GM21390 (cell line): Measurements from ENCODE around the gene IP6K3.
A peak's percentile ranks its signal among the peaks of the same experiment; 100 is the strongest.

Experiments
- ATAC-seq: cut with Tn5 transposase; IDR thresholded peaks from one replicate; pipeline ENCODE4 v1.9.1; 2021; ENCODE audit not compliant: unreplicated experiment

The IP6K3 gene

DNA sequence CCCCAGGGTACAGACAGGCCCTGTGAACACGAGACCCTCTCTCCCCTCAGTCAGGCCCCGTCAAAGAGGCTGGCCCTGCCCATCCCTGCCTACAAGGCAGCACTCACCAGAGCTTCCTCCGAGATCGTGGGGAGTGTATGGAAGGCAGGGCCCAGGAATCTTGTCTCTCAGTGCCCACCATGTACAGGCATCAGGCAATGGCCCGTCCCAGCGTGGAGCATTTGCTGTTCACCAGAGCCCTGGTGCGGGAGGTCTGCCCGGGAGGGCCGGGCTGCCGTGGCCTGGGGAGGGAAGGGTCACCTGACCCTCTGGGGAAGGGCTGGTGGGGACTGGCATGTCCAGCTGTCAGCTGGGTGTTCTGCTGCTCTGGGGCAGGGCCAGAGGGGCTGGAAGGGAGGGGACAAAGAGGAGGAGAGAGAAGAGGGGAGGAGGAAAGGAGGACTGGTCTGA, at the start of gene IP6K3:
Gene IP6K3 (minus strand): TSS at position 255 of the 450 bp plus-strand sequence. CDS start 11,429 bp downstream, outside the sequence.
- ATAC-seq: no peak

- no peak for ATAC-seq
These were observed 48.4 kb upstream of the IP6K3 start for GRCh38 chr6:33794910-33795623.

GRCh38 chr6:33792981-33793380, 46.3 kb upstream of the IP6K3 start:
- no peak for ATAC-seq

DNA sequence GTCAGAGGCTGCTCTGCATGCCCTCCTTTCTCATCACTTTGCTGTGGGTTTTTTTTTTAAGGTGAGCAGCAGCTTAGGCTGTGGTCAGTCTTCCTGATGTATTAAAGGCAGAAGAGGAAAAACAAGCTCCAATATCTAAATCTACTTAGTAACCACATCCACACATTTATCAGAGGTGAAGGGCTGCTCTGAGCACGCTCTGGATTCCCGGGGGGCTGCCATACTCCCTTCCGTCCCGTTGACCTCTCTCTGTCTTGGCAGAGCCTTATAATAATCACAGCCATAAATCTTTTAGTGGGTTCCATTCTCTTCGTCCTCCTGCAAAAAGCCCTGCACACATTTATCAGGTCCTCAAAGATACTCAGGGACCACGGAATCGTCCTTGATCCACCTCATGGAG, 44.9 kb upstream of the IP6K3 start:
- no peak for ATAC-seq

DNA sequence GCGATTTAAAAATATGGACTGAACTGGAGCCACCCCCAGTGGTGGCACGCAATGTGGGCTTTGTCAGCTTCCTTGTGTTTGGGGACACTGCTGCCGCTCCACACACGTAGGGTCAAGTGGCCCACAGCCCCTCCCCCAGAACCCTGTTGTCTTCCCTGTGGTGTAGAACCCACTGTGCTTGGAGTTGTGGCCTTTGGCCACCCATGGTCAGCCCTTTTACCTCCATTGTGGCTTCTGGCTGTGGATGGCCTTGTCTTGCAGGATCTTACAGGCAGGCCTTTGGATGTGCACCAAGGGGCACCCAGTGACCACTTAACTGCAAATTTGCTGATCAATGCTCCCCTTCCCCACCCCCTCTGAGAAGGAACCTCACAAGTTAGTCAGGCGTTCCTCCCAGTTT, 44.2 kb upstream of the IP6K3 start:
- ATAC-seq: no peak

DNA sequence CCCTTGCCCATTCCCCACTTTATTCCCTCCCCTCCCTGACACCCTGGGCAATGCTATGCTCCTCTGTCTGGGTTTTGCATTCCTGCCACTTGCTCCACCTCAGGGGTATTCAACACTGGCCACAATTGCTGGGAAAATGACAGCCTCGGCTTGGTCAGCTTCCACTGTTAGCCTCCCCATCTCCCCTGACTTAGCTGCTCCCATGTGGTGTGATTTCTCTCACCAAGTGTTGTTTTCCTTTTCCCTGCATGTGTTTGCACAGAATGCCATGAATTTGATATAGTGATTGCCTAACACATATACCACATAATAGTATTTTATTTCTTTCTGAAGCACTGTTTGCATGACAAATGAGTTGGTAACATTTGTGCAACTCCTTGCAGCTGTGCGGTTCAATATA, 43.7 kb upstream of the IP6K3 start:
- no peak for ATAC-seq

DNA sequence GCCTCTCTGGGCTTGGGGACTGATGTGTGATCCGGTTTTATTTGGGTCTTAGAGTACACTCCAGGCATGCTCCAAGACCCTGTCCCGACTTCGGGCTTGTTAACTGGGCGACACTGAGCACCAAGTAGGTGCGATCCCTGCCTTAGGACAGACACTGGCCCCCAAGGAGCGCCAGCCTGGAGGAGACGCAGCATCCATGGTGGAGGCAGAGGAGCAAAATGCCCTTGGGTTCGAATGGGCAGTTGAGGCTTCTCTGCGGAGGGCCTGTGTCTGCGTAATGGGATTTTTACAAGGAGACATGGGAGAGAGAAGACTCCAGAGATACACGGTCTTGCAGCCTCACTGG, 42.8 kb upstream of the IP6K3 start:
- ATAC-seq: no peak

DNA sequence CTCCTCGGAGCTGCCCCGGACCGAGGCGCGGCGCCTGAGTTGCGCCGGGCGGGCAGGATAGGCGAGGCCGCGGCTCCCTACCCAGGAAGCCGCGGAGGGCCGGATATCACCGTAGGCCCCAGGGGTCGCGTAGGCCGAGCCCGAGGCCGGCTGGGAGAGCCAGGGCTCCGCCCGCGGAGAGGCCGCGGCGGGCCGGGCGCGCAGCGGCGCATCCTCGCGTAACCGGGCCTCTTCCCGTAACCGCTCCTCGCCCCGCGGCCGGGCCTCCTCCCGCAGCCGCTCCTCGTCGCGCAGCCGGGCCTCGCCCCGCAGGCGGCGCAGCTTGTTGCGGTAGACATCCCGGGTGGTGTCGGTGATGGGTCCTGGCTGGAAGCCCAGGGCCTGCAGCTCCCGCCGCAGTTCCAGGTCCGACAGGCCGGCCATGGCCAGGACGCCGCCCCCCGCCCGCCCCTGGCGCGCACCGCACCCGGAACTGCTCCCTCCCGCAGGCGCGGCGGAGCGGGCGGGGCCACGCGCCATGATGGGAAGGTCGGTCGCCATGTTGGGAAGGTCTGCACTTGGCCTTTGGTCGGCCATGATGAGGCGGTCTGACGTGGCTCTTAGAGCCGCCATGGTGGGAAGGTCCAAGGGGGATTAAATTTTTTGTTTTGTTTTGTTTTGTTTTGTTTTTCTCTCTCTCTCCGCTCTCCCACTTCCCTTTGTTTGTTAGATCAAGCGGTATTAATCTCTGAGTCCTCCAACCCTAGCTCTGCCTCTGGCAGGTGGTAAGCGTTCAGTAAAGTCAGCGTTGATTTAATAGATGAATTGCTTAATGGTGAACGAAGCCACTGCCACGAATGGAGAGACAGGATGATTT, 42.2 kb upstream of the IP6K3 start, which contains the start of gene LEMD2:
Gene LEMD2 (minus strand): TSS at position 437 of the 856 bp plus-strand sequence. CDS start 14 bp downstream, at position 423.
- ATAC-seq: peak; percentile 81

- peak; percentile 47 for ATAC-seq
These were observed 41.4 kb upstream of the IP6K3 start for GRCh38 chr6:33787954-33788693.

DNA sequence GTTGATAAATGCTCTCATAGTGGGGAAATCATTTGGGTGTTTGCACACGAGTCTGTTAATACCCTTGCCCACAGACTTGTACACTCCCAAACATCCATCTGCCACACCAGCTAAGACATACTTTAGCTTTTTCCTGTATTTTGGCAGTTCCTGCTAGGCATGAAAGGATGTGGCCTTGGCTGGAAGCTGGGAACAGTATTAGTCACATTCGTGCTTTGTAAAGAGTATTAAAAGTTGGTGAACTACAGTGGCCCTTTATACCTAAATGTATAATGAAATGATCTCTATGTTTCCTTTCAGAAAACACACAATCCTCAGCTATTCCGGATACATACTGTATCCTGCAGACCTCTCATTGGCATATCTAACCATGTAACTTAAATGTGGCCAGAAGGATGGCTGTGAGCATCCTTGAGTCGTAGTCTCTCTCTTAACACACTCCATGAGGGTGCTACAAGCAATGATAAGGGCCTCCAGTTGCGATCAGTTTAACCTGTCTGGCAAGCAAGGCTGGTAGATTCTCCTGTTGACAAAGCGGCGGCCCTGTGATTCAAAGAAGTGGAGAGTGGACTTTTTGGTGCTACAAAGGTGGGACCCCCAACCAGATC, 40.7 kb upstream of the IP6K3 start:
- ATAC-seq: no peak

DNA sequence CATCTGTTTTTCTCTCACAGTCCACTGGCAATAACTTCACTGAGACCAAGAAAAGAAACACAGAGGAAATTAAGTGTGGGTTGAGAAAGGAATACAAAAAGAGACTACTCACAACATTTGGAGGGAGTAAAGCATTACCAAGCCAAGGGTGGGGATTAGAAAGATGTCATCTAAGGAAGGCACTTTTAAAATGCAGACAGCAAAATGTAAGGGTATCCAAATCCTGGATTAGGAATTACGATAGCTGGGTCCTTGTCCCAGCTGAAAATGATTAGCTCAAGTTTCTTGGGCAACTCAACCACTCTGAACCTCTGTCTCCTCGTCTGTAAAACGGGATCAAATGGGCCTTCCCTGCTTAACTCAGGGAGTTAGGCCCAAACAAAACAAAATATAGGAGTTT, 40.0 kb upstream of the IP6K3 start:
- ATAC-seq: no peak

DNA sequence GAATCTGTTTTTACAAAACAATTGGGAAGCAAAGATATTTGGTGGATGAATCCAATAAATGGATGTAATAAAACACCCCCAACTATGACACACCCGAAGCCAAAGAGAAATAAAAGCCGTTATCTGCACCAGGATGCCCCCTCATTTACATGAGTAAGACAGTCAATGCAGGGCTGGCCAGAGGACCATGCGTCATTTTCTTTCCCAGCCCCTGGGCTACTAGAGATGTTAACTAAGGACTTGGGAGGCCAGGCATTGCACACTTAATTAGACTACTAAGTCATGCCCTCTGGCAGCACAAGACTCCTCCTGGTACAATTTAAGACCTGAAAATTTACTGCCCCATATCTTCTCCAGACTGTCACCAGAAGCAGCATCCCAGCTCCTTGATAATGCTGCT, 39.1 kb upstream of the IP6K3 start:
- no peak for ATAC-seq

DNA sequence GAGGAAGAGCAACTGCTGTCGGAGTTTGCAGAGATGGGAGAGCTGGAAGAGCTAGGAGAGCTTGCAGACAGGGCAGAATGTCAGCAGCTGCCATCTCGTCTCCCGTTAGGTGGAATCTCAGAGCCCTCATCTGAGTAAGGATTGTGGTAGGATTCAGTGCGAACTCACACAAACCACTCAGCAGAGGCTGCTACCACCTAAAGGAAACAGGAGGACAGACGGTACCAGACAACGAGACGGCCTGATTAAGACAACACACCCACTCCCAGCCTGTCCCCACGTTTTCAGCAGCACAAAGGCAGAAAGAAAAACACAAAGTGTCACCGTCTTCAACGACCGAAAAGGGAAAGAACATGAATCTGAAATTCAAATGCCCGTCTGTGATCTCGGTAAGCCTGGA, 38.1 kb upstream of the IP6K3 start:
- ATAC-seq: no peak

GRCh38 chr6:33783781-33784520, 37.2 kb upstream of the IP6K3 start:
- no peak for ATAC-seq

- ATAC-seq: no peak
These were observed 35.9 kb upstream of the IP6K3 start for GRCh38 chr6:33782561-33782960.

DNA sequence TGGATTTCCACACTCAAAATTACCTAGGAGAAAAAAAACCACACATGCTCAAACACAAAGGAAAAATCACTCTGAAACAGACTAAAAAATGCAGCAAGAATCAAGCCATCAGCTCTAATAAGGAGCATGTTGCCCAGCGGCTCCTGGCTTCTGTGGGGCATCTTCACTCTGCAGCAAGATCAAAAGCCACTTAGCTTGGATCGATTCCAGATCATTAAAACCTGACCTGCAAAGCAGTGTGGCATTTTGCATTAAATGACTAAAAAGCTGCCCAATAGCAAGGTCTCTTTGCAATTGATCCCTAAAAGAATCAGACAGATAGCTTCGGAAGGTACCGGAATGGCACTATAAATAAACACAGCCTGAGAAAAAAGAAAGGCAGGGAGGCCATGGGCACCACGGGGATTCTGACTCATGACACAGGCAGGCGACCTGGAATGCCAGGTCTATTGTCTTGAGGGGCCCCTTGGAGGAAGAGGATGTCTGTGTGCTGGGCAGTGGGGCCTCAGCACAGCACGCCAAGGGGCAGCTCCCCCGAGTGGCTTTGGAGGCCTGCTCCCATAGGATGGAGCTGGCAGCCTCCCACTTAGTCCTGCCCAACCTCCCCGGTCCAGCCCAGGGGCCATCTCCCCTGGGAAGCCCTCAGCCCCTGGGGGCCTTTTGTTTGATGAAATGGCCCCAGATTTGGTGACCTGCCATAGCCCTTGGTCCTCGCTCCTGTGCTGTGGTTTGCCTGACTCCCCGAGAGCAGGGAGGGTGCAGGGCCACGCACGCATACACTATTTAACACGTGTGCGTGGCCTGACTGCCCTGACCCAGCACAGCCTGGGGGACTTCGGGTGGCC, 34.6 kb upstream of the IP6K3 start:
- no peak for ATAC-seq

- ATAC-seq: no peak
These were observed 33.2 kb upstream of the IP6K3 start for GRCh38 chr6:33779895-33780294.

DNA sequence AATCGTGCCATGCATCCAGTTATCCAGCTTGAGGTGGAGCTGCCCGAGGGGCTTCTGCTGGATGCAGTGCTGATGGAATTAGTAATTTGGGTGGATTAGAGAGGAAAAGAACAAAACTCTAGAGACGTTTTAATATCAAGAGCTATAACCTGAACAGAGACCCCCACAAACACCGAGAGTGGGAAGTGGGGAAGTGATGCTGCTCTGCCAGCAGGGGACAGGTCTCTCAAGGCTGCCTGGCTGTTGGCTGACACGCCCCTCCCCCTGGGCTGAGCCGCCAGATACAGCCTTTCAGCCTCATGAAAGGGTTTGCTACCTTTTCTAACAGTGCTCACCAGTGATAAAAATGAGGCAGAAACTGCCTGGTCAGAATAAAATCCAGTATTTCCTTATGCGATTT, 32.6 kb upstream of the IP6K3 start:
- ATAC-seq: no peak

DNA sequence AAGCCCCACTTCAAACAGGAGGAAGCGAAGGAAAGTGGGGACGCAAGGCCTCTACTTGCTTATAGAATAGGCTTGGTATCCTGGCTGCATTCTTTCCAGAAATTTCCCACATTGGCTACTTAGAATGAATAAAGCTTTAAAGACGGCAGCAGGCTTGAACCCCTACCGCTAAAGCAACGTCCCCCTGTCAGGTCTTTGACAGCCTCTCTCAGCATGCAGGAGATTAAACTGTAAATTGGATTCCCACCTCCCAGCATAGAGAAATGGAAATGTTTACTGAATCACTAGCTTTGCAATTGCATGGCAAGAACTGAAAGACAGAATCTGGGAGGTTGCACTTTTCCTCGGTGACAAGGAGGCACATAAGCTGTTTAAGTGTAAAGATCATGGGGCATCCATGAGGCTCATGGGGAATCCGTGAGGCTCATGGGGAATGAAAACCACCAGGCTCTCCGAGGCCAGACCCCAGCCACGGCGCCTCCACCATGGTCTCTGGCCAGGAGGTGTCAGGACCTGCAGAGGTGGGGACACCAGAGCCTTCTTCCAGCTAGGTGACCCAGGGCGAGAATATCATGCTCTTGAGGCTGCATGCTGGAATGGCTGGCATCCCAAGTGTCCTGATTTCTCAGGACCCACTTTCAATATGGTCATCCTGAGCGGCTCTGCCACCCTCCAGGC, 31.9 kb upstream of the IP6K3 start:
- no peak for ATAC-seq
